Measurements from ENCODE around the gene JUP. TPM values are rescaled to one million over a fixed set of nuclear protein-coding genes. Genes with fewer than 3 reads are reported as not detected.

Gene JUP
- total and polyA plus RNA-seq, 2 donors from 2014 or later: 148 to 223 TPM

- no peaks in the 10 kb centered on the region for H3K9me3 ChIP-seq (ENCODE audit: control insufficient read depth in 2 of 3, insufficient read depth in 1 of 3, low read length in 3 of 3)
- intact Hi-C loops (cut with DNase I): no loop called here
- no peak overlapping the region for H3K4me3 ChIP-seq (ENCODE audit: low read length in 3 of 3)
- H3K27me3 ChIP-seq (ENCODE audit: control insufficient read depth, insufficient read depth, low read length): no peaks in the 10 kb centered on the region
- DNase-seq (peak in 3 of 5 donors; percentile 52 to 69 (median 67)), FAIRE-seq (no peak)
- no peak for TF ChIP-seq CTCF (IDR thresholded peaks at IDR 0.05; ENCODE audit: borderline replicate concordance, extremely low read depth, insufficient read depth)
- H3K4me1 ChIP-seq (ENCODE audit: control insufficient read depth in 2 of 3, insufficient read depth in 2 of 3, low read depth in 1 of 3, low read length in 3 of 3): no peaks in the 10 kb centered on the region
- no peak overlapping the region for H3K27ac ChIP-seq (ENCODE audit: low read depth in 2 of 2, low read length in 2 of 2)
- no peak overlapping the region for H3K9ac ChIP-seq (ENCODE audit: low read length in 3 of 3)
- H3K36me3 ChIP-seq (ENCODE audit: control insufficient read depth in 2 of 3, insufficient read depth in 3 of 3, low read length in 3 of 3): no peaks in the 10 kb centered on the region
Observed at GRCh38 chr17:41724476-41725050, 61.9 kb downstream of the JUP start.

GRCh38 chr17:41723801-41724475 is 62.6 kb downstream of the JUP start:
- no peak for DNase-seq
- no peak overlapping the region for H3K27ac ChIP-seq (ENCODE audit: low read depth in 2 of 2, low read length in 2 of 2)
- no peak for TF ChIP-seq CTCF (IDR thresholded peaks at IDR 0.05; ENCODE audit: borderline replicate concordance, extremely low read depth, insufficient read depth)
- H3K4me1 ChIP-seq (ENCODE audit: control insufficient read depth in 2 of 3, insufficient read depth in 2 of 3, low read depth in 1 of 3, low read length in 3 of 3): no peaks in the 10 kb centered on the region
- FAIRE-seq: no peak
- no peak overlapping the region for H3K9ac ChIP-seq (ENCODE audit: low read length in 3 of 3)
- H3K4me3 ChIP-seq (ENCODE audit: low read length in 3 of 3): no peak overlapping the region
- intact Hi-C loops (cut with DNase I): no loop called here
- H3K36me3 ChIP-seq (ENCODE audit: control insufficient read depth in 2 of 3, insufficient read depth in 3 of 3, low read length in 3 of 3): no peaks in the 10 kb centered on the region
- no peaks in the 10 kb centered on the region for H3K9me3 ChIP-seq (ENCODE audit: control insufficient read depth in 2 of 3, insufficient read depth in 1 of 3, low read length in 3 of 3)
- H3K27me3 ChIP-seq (ENCODE audit: control insufficient read depth, insufficient read depth, low read length): no peaks in the 10 kb centered on the region

GRCh38 chr17:41722231-41722630 is 64.3 kb downstream of the JUP start:
- FAIRE-seq (no peak), DNase-seq (no peak)

More at GRCh38 chr17:41722231-41722630, 64.3 kb downstream of the JUP start:
- Histone ChIP-seq H3K36me3 (ENCODE audit: control insufficient read depth in 2 of 3, insufficient read depth in 3 of 3, low read length in 3 of 3) (no peaks in the 10 kb centered on the region), H3K27me3 (ENCODE audit: control insufficient read depth, insufficient read depth, low read length) (no peaks in the 10 kb centered on the region), H3K9me3 (ENCODE audit: control insufficient read depth in 2 of 3, insufficient read depth in 1 of 3, low read length in 3 of 3) (no peaks in the 10 kb centered on the region), H3K4me3 (ENCODE audit: low read length in 3 of 3) (no peak overlapping the region), H3K4me1 (ENCODE audit: control insufficient read depth in 2 of 3, insufficient read depth in 2 of 3, low read depth in 1 of 3, low read length in 3 of 3) (no peaks in the 10 kb centered on the region), H3K27ac (ENCODE audit: low read depth in 2 of 2, low read length in 2 of 2) (no peak overlapping the region), H3K9ac (ENCODE audit: low read length in 3 of 3) (no peak overlapping the region)
- intact Hi-C loops (cut with DNase I): no loop called here
- TF ChIP-seq CTCF (IDR thresholded peaks at IDR 0.05; ENCODE audit: borderline replicate concordance, extremely low read depth, insufficient read depth): no peak

Measured in kidney (tissue), 14 donors.